ENCODE data around the gene RPL7A. TPM values are rescaled to one million over a fixed set of nuclear protein-coding genes. Genes with fewer than 3 reads are reported as not detected.
"Not testable (repeated sequence)": the region's sequence is repeated elsewhere in the genome, so short reads cannot be mapped to it uniquely, and the experiment has no call there.

Gene RPL7A
- total RNA-seq, 2 experiments from 2014 or later = 3,479 to 3,507 TPM

- ChIA-PET CTCF (no interaction called here), POLR2A (no interaction called here)
- no peaks in the 10 kb centered on the region for H3K9me3 Mint-ChIP-seq
- no peak overlapping the region for H3K4me3 Mint-ChIP-seq
- H3K36me3 Mint-ChIP-seq (ENCODE audit: low read depth) = no peaks in the 10 kb centered on the region
- H3K27ac Mint-ChIP-seq = no peak overlapping the region
- intact Hi-C loops (cut with micrococcal nuclease) = no loop called here
- no peak for TF ChIP-seq CTCF (IDR thresholded peaks at IDR 0.05)
- H3K27me3 Mint-ChIP-seq = no peaks in the 10 kb centered on the region
- no peaks in the 10 kb centered on the region for H3K4me1 Mint-ChIP-seq (ENCODE audit: low read depth)
- ATAC-seq (no peak), DNase-seq (no peak)
Measured at GRCh38 chr9:133322701-133323100, 25.3 kb upstream of the RPL7A start.

- no peak for TF ChIP-seq CTCF (IDR thresholded peaks at IDR 0.05)
- intact Hi-C loops (cut with micrococcal nuclease) = no loop called here
- Mint-ChIP-seq H3K4me3 (no peak overlapping the region), H3K27ac (no peak overlapping the region), H3K9me3 (no peaks in the 10 kb centered on the region), H3K36me3 (ENCODE audit: low read depth) (no peaks in the 10 kb centered on the region), H3K27me3 (no peaks in the 10 kb centered on the region), H3K4me1 (ENCODE audit: low read depth) (no peaks in the 10 kb centered on the region)
- ATAC-seq (no peak), DNase-seq (no peak)
- ChIA-PET POLR2A (no interaction called here), CTCF (no interaction called here)
Measured at GRCh38 chr9:133323211-133323610, 24.8 kb upstream of the RPL7A start.

- intact Hi-C loops (cut with micrococcal nuclease) = no loop called here
- no peak for DNase-seq
- no peak overlapping the region for H3K4me3 Mint-ChIP-seq
Measured at GRCh38 chr9:133323991-133324703, 23.9 kb upstream of the RPL7A start.

GRCh38 chr9:133327021-133327420 lies 21.0 kb upstream of the RPL7A start:
- H3K27ac Mint-ChIP-seq = peak overlapping the region; percentile 32
- intact Hi-C loops (cut with micrococcal nuclease) = loop anchor here (5.0 kb wide), 1 partner anchor 140 kb away; no protein-coding TSS in a partner anchor
- H3K9me3 Mint-ChIP-seq; H3K4me3 Mint-ChIP-seq; DNase-seq; H3K4me1 Mint-ChIP-seq (ENCODE audit: low read depth); ATAC-seq; H3K27me3 Mint-ChIP-seq; POLR2A ChIA-PET: not testable (repeated sequence)
- peaks cover 15% of the 10 kb centered on the region for H3K36me3 Mint-ChIP-seq (ENCODE audit: low read depth)
- CTCF ChIA-PET = interaction anchor here (1.0 kb wide), 1 partner anchor 141 kb away, joined by 3 read pairs; no protein-coding TSS in a partner anchor

More at GRCh38 chr9:133323991-133324703, 23.9 kb upstream of the RPL7A start:
- CTCF ChIA-PET = no interaction called here
- no peak for TF ChIP-seq CTCF (IDR thresholded peaks at IDR 0.05)
- no peaks in the 10 kb centered on the region for H3K9me3 Mint-ChIP-seq
- POLR2A ChIA-PET = no interaction called here
- H3K4me1 Mint-ChIP-seq (ENCODE audit: low read depth) = no peaks in the 10 kb centered on the region
- no peak for ATAC-seq
- H3K27me3 Mint-ChIP-seq = no peaks in the 10 kb centered on the region
- H3K27ac Mint-ChIP-seq = no peak overlapping the region
- no peaks in the 10 kb centered on the region for H3K36me3 Mint-ChIP-seq (ENCODE audit: low read depth)

GRCh38 chr9:133327834-133328484 lies 20.1 kb upstream of the RPL7A start:
- Mint-ChIP-seq H3K9me3 (no peaks in the 10 kb centered on the region), H3K4me1 (ENCODE audit: low read depth) (peaks cover 12% of the 10 kb centered on the region), H3K36me3 (ENCODE audit: low read depth) (peaks cover 25% of the 10 kb centered on the region), H3K4me3 (no peak overlapping the region), H3K27me3 (no peaks in the 10 kb centered on the region), H3K27ac (no peak overlapping the region)
- CTCF ChIA-PET = interaction anchor here (1.0 kb wide), 1 partner anchor 142 kb away, joined by 3 read pairs; no protein-coding TSS in a partner anchor
- no peak for DNase-seq
- intact Hi-C loops (cut with micrococcal nuclease) = loop anchor here (5.0 kb wide), 1 partner anchor 141 kb away; no protein-coding TSS in a partner anchor
- POLR2A ChIA-PET = no interaction called here
- ATAC-seq = no peak
- TF ChIP-seq CTCF (IDR thresholded peaks at IDR 0.05) = no peak
